Measurements from ENCODE around the gene FOXN1. TPM values are rescaled to one million over a fixed set of nuclear protein-coding genes. Genes with fewer than 3 reads are reported as not detected.

FOXN1 gene
- total RNA-seq, 3 donors from 2014 or later = 0.29 TPM; not detected in 2

DNA sequence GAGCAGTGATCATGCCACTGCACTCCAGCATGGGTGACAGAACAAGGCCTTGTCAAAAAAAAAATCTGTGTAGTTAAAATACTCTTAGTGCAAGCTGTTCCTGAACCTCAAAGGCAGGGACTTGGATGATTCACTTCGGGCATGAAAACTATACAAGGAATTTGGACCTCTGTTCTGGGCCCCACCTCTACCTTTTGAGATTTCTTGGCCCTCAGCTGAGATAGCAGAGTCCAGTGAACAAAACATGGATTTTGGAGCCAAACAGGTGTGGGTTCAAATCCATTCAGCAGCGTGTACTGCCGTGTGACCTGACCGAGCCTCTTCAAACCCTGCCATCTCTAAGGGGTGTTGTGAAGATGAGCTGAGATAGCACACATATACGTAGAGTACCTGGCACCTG lies 25.9 kb upstream of the FOXN1 start:
- H3K36me3 ChIP-seq = no peaks in the 10 kb centered on the region
- no peak overlapping the region for H3K4me3 ChIP-seq
- H3K27ac ChIP-seq = peak overlapping the region in 1 of 2 donors; percentile 19
- intact Hi-C loops (cut with DNase I; ENCODE audit: low total_unique reads) = no loop called here
- TF ChIP-seq POLR2A (IDR thresholded peaks at IDR 0.05) (no peak), POLR2AphosphoS5 (IDR thresholded peaks at IDR 0.05) (no peak)
- TF ChIP-seq, protein P1, sequence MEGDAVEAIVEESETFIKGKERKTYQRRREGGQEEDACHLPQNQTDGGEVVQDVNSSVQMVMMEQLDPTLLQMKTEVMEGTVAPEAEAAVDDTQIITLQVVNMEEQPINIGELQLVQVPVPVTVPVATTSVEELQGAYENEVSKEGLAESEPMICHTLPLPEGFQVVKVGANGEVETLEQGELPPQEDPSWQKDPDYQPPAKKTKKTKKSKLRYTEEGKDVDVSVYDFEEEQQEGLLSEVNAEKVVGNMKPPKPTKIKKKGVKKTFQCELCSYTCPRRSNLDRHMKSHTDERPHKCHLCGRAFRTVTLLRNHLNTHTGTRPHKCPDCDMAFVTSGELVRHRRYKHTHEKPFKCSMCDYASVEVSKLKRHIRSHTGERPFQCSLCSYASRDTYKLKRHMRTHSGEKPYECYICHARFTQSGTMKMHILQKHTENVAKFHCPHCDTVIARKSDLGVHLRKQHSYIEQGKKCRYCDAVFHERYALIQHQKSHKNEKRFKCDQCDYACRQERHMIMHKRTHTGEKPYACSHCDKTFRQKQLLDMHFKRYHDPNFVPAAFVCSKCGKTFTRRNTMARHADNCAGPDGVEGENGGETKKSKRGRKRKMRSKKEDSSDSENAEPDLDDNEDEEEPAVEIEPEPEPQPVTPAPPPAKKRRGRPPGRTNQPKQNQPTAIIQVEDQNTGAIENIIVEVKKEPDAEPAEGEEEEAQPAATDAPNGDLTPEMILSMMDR (IDR thresholded peaks at IDR 0.05) = no peak
- H3K4me1 ChIP-seq = no peaks in the 10 kb centered on the region
- no peaks in the 10 kb centered on the region for H3K27me3 ChIP-seq
- H3K9me3 ChIP-seq = no peaks in the 10 kb centered on the region
- no peak for DNase-seq (ENCODE audit: low spot score in 2 of 2)

DNA sequence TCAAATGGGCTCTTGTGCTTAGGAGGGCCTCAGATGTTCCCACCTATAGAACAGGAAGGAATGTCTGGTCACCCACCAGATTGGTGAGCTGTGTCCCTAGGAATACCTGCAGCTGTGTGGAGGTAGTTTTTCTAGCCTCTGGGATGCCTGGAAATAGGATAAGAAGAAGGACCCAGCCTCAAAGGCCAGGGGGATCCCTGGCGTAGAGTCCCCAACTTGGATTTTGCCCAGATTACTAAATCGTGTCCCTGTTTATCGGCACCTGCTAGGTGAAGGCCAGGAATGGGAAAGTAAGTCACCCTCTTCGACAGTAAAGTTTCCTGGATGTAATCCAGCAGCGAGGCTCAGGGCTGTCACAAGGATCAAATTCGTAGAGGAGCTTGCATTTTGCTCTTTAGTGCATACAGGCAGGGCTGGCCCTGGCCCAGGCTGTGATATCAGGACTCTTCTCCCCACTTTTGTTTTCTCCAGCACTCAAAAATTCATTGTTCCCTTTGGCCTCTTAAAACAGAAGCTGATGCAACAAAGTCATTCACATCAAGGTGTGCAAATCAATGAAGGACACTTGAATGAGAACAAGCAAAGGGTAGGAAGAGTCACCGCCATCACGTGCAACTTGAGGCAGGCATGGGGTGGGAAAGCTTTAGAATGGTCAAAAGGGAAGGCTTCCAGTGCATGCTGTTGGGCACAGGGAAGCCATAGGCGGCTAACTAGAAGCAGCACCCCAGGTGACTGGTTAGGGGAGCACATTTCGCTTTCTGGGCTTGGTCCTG lies 25.2 kb upstream of the FOXN1 start:
- Histone ChIP-seq H3K9me3 (no peaks in the 10 kb centered on the region), H3K27ac (peak overlapping the region in 1 of 2 donors; percentile 19), H3K27me3 (no peaks in the 10 kb centered on the region), H3K36me3 (no peaks in the 10 kb centered on the region), H3K4me1 (no peaks in the 10 kb centered on the region), H3K4me3 (no peak overlapping the region)
- no peak for DNase-seq (ENCODE audit: low spot score in 2 of 2)
- TF ChIP-seq POLR2A (IDR thresholded peaks at IDR 0.05) (no peak), POLR2AphosphoS5 (IDR thresholded peaks at IDR 0.05) (no peak)
- TF ChIP-seq, protein P1 (IDR thresholded peaks at IDR 0.05) = no peak
- intact Hi-C loops (cut with DNase I; ENCODE audit: low total_unique reads) = no loop called here

GRCh38 chr17:28482551-28483199 lies 23.5 kb upstream of the FOXN1 start:
- TF ChIP-seq, protein P1 (IDR thresholded peaks at IDR 0.05) = no peak
- TF ChIP-seq POLR2A (IDR thresholded peaks at IDR 0.05) = no peak
- no peak for TF ChIP-seq POLR2AphosphoS5 (IDR thresholded peaks at IDR 0.05)
- Histone ChIP-seq H3K4me3 (no peak overlapping the region), H3K4me1 (no peaks in the 10 kb centered on the region), H3K36me3 (no peaks in the 10 kb centered on the region), H3K9me3 (no peaks in the 10 kb centered on the region), H3K27ac (no peak overlapping the region), H3K27me3 (no peaks in the 10 kb centered on the region)
- no peak for DNase-seq (ENCODE audit: low spot score in 2 of 2)
- intact Hi-C loops (cut with DNase I; ENCODE audit: low total_unique reads) = no loop called here

- Histone ChIP-seq H3K27me3 (no peaks in the 10 kb centered on the region), H3K4me3 (no peak overlapping the region), H3K27ac (no peak overlapping the region), H3K9me3 (no peaks in the 10 kb centered on the region), H3K36me3 (no peaks in the 10 kb centered on the region), H3K4me1 (no peaks in the 10 kb centered on the region)
- intact Hi-C loops (cut with DNase I; ENCODE audit: low total_unique reads) = no loop called here
- DNase-seq (ENCODE audit: low spot score in 2 of 2) = no peak
- TF ChIP-seq POLR2AphosphoS5 (IDR thresholded peaks at IDR 0.05) = no peak
- TF ChIP-seq, protein P1 (IDR thresholded peaks at IDR 0.05) = no peak
These were observed 21.9 kb upstream of the FOXN1 start for GRCh38 chr17:28484296-28484695.

- Histone ChIP-seq H3K27me3 (no peaks in the 10 kb centered on the region), H3K27ac (no peak overlapping the region), H3K9me3 (no peaks in the 10 kb centered on the region), H3K4me3 (no peak overlapping the region), H3K36me3 (no peaks in the 10 kb centered on the region), H3K4me1 (no peaks in the 10 kb centered on the region)
- no peak for DNase-seq (ENCODE audit: low spot score in 2 of 2)
- intact Hi-C loops (cut with DNase I; ENCODE audit: low total_unique reads) = no loop called here
- TF ChIP-seq, protein P1 (IDR thresholded peaks at IDR 0.05) = no peak
- TF ChIP-seq POLR2AphosphoS5 (IDR thresholded peaks at IDR 0.05) (no peak), POLR2A (IDR thresholded peaks at IDR 0.05) (no peak)
These were observed 21.1 kb upstream of the FOXN1 start for GRCh38 chr17:28485049-28485448.
